GM19035 (cell line): ENCODE data around the gene IP6K1.
"Not testable (repeated sequence)": the region's sequence is repeated elsewhere in the genome, so short reads cannot be mapped to it uniquely, and the experiment has no call there.

ENCODE experiments used
- ATAC-seq: cut with Tn5 transposase; IDR thresholded peaks from one replicate; pipeline ENCODE4 v1.9.1; 2021; ENCODE audit not compliant: unreplicated experiment

The IP6K1 gene

DNA sequence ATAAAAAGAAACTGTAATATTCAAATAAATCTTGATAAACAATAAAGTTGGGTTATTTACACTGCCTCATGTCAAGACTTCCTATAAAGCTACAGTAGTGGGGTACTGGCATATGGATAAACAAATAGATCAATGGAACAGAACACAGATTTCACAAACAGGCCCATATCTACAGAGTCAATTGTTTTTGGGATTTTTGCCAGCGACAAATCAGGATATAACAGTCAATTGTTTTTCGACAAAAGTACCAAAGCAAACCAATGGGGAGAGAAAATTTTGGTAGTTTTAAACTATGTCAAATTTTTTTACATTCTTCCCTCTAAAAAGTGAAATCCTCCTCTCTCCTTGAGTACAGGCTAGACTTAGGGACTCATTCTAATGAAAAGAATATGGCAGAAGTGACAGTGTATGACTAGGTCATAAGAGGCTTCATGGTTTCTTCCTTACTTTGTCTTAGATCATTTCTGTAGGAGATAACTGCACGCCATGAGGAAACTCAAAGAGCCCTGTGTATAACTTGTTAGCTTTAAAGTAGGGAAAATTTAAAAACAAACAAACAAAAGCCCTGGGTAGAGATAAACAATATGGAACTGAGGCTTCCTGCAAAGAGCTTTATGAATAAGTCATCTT is 16.9 kb downstream of the IP6K1 start:
- ATAC-seq, result no peak

DNA sequence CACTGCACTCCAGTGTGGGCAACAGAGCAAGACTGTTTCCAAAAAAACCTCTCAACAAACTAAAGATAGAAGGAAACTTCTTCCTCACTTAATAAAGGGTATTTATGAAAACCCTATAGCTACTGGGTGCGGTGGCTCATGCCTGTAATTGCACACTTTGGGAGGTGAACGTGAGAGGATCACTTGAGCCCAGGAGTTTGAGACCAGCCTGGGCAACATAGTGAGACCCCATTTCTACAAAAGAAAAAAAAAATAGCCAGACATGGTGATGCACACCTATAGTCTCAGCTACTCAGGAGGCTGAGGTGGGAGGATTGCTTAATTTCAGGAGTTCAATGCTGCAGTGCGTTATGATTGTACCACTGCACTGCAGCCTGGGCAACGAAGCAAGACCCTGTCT is 22.4 kb downstream of the IP6K1 start:
- no peak for ATAC-seq

DNA sequence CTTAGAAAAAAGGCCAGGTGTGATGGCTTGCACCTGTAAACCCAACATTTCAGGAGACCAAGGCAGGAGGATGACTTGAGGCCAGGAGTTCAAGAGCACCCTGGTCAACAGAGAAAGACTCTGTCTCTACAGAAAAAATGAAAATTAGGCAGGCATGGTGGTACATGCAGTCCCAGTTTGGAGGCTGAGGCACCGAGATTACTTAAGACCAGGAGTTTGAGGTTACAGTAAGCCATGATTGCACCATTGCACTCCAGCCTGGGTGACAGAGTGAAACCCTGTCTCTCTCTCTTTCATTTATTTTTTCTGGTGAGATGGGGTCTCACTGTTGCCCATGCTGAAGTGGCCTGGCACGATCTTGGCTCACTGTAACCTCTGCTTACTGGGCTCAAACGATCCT is 24.7 kb downstream of the IP6K1 start:
- no peak for ATAC-seq

DNA sequence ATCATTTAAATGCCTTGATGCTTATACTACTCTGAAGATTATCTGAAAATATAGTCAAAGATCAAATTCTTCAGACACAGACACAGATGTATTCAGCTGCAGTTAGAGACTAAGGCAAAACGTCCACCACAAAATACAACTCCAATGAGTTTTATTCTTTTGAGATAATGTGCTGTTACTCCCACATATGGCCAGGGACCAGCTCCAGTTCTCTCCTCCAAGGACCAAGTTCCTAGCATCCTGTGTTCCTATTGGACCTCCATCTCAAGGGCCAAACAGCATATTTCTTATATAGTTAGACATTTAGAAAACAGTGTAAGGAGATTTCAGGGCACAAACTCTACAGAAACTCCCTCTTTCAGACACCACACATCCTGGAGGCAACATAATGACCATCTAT is 27.1 kb downstream of the IP6K1 start:
- ATAC-seq, result no peak

DNA sequence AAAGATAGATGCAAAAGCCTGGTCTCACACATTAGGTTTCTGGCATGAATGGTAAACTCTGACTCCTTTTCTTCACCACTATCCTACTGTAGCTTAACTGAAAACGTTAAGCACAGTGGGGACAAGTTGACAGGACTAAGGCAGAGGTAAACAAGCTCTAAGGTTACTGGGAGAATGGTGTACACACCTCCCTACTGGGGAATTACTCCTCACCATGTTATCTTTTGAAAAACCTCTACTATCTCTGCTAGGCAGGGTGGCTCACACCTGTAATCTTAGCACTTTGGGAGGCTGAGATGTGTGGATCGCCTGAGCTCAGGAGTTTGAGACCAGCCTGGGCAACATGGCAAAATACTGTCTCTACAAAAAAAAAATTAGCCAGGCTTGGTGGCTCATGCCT is 29.1 kb downstream of the IP6K1 start:
- no peak for ATAC-seq

DNA sequence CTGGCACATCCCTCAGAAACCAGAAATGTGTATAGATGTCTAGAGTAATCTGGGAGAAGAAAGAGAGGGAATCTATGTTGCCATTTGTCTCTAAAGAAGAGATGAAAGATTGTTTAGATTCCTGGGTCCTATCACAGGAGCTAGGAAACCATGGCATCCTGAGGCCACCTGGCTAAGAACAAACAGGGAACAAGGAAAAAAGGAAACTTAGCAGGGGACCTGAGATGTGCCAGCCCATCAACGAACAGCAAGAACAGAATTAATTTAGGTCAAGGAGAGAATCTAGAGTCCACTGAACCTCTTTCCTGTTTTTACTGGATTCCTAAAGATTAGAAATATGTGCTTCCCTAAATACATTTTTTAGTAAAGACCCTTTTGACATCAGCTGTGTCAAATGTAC is 30.3 kb downstream of the IP6K1 start:
- no peak for ATAC-seq

DNA sequence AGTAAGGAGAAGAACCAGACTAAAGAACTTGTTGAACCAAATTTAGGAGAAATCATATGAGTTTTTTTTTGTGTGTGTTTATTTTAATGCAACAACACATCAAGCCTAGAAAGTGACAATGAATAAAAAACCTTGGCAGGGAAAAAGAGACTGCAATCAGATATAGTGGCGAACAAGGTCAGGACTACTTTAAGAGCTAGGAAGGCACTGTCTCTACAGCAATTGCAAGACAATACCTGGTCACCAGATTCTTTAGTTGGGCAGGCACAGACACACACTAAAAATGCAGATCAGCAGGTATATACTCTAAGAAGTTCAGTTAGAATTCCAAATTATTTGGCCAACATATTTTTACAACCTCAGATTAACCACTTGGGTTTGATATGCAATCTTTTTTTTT is 31.8 kb downstream of the IP6K1 start:
- ATAC-seq, result no peak

DNA sequence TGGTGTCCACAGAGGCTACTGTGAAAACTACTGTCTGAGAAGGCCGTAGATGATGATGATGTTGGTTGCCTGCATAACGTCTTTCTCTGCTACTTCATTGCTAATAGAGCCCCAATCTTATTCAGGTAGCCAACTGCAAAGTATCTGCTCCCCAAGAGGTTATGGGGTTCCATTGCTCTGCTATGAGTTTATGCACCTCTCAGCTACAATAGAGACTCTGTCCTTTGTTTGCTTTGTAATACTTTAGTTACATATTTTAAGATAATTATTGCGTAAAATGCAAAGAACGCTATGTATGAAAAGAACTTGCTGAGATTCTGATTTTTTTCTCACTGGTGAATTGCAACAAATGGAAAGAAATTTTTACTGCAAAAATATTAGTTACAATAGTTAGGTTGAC is 34.8 kb downstream of the IP6K1 start:
- ATAC-seq, result no peak

DNA sequence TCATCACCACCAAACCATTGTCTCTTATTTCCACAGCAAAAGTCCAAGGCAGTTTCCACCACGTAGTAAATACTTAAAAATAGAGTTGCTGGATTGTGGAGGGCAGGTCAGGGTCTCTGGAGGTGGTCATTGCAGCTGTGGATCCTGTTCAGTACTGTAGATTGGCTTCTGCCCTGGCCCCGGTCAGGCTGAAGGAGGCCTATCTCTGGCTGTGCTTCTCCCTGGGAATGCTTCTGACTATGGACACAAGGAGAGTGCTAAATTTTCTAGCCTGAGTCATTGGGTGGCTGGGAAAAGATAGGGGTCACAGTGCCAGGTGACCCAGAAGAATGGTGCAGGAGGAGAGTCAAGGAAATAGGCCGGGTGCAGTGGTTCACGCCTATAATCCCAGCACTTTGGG is 36.3 kb downstream of the IP6K1 start:
- ATAC-seq, result no peak

DNA sequence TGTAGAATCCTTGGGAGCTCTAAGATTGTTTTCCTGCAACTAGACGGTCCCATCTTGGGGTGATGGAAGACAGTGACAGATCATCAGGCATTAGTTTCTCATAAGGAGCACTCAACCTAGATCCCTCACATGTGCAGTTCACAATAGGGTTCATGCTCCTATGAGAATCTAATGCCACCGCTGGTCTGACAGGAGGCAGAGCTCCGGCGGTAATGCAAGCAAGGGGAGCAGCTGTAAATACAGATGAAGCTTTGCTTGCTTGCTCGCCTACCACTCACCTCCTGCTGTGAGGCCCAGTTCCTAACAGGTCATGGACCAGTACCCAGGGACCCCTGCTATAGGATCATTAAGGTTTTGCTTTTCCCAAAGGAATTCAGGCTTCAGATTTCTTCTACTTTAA is 37.5 kb downstream of the IP6K1 start:
- not testable (repeated sequence) for ATAC-seq

DNA sequence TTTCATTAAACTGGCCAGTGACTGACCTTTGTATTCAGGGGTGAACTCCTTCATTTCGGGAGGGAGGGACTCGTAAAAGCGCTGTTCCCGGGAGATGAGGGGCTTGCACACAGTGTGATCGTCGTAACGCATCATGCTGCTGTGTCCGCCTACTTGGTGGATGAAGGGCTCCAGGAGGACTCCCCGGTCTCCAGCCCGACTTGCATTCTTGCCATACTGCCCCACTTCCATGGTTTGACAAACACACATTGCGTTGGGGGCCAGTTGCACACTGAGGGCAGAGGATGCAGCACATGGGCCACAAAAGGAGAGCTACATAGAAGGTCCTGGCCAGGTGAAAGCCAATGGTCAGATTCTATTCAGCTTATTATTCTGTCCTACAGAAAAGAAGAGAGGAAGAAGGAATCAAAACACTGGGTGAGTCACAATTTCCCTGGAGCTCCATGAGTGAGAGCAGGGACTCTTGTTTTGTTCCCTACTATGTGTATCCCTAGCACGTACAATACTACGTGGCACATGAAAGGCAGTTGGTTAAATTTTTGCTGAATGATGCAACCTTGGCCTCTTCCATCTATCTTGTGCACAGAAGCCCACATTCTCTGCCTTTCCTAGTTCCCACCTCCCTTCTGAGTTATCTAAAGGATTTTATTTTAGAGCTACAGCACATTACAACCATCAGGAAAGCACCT is 38.4 kb downstream of the IP6K1 start:
- no peak for ATAC-seq

DNA sequence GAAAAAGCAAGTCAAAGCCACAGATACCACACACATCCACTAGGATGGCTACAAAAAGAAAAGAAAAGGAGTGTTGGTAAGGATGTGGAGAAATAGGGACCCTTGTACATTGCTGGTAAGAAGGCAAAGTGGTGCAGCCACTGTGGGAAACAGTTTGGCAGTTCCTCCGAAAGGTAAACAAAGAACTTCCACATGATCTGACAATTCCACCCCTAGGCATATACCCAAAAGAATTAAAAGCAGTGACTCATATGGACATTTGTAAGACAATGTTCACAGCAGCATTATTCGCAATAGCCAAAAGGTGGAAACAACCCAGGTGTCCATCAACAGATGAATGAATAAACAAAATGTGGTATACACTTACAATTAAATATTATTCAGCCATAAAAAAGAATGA is 40.4 kb downstream of the IP6K1 start:
- ATAC-seq, result no peak

DNA sequence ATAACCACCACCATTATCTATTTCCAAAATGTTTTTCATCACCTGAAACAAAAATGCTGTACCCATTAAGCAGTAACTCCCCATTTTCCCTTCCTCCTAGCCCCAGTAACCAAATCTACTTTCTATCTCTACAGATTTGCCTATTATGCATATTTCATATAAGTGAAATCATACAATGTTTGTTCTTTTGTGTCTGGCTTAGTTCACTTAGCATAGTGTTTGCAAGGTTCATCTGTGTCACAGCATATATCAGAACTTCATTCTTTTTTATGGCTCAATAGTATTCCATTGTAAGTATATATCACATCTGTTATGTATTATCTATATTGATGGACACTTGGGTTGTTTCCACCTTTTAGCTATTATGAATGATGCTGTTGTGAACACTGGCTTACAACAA is 45.9 kb downstream of the IP6K1 start:
- no peak for ATAC-seq

DNA sequence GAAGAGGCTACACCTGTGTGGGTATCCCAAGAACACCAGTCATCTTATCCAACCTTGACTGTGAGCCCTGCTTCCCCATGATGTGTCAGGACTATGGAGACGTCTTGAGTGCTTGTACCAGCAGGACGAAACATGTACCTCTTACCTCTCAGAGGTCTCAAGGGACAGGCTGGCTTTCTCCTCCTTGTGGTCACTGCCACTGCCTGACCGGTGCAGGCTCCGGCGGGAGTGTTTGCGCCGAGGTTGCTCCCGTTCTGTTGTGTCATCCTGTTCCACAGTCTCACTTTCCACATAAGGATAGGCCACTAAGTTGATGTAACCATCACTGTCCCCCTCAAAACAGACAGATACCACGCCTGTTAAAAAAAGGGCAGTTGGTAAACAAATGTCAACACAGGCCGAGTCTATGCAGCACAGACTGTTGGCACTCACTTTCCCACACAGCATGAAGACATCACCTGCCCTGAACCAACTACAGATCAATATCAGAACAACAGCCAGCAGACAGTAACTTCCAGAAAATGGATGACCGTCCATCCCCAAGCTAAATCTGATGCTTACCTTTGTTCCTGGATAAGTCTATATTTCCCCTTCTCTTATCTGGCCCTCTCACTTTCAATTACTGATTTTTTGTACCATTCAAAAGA is 48.2 kb downstream of the IP6K1 start:
- ATAC-seq, result no peak

DNA sequence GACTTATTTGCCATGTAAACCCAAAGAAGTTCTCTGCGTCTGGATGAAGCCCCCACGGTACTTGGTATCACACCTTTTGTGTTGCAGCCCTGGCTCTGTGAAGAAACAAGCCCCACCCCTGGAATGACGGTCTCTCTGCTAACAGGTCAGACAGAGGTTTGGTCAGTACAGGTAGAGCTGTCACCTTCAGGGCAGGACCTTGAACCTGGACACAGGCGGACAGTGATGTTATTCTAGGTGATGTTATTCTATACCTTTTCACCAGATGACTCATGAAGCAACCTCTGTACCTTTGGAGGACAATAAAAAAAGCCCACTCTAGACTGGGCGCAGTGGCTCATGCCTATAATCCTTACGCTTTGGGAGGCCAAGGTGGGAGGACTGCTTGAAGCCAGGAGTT is 51.6 kb downstream of the IP6K1 start:
- ATAC-seq, result no peak

DNA sequence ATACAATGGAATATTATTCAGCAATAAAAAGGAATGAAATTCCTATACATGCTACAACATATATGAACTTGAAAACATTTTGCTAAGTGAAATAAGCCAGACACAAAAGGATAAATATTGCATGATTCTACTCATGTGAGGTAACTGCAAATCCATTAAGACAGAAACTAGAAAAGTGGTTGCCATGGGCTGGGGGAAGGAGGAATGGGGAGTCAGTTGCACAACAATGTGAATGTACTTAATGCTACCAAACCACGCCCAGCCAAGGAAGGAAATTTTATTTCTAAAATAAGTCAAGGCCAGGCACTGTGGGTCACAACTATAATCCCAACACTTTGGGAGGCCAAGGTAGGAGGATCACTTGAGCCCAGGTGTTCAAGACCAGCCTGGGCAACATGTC is 52.8 kb downstream of the IP6K1 start:
- no peak for ATAC-seq

DNA sequence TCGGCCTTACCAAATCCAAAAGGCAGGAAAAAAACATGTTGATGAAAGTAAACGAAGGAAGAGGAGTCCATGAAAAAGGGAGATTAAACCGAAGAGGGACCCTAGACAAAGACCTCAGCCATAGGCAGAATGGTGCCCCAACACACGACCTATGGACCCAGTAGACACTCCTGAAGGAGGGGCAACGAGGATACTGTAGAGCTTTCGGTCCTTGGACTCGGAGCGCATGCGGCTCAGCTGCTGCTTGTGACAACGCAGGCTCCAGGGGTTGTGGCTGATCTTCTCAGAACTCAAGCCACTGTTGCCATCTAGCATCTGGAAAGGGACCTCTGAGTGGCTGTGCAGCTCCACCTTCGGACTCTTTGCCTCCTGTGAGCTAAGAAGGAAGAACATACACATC is 53.7 kb downstream of the IP6K1 start:
- no peak for ATAC-seq

DNA sequence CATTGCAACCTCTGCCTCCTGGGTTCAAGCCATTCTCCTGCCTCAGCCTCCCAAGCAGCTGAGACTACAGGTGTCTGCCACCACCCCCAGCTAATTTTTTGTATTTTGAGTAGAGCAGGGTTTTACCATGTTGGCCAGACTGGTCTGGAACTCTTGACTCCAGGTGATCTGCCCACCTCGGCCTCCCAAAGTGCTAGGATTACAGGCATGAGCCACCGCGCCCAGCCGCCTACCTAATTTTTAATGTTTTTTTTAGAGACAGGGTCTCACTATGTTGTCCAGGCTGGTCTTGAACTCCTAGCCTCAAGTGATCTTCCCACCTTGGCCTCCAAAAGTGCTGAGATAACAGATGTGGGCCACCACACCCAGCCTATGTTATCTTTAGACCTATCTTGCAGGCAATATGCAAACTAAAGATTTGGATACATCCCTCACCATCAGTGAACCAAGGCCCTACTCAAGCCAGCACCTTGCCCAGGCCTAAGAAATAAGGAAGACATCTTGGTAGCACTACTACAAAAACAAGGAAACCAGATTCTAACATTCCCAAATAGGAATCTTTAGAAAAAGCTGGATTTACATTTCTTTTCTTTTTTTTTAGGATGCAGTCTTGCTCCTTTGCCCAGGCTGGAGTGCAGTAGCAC is 56.3 kb downstream of the IP6K1 start:
- ATAC-seq, result no peak

DNA sequence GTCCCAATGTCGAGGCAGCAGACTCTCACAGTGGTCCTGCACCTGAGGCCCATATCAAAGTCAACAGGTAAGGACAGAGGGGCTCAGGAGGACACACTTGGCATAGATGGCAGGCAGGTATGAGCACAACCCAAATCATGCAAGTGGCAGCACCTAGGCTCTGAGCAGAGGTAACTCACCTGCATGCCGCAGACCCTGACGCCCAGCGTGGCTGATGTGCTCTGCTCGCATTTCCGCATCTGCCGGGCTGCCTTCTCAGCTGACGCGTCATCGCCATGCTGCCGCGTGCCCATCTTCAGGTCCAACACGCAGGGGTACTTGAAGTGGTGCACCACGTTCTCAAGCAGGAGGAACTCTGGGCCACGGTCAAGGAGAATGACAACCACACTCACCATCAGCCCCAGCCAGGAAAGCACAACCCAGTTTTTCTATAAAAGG is 58.4 kb downstream of the IP6K1 start:
- no peak for ATAC-seq

DNA sequence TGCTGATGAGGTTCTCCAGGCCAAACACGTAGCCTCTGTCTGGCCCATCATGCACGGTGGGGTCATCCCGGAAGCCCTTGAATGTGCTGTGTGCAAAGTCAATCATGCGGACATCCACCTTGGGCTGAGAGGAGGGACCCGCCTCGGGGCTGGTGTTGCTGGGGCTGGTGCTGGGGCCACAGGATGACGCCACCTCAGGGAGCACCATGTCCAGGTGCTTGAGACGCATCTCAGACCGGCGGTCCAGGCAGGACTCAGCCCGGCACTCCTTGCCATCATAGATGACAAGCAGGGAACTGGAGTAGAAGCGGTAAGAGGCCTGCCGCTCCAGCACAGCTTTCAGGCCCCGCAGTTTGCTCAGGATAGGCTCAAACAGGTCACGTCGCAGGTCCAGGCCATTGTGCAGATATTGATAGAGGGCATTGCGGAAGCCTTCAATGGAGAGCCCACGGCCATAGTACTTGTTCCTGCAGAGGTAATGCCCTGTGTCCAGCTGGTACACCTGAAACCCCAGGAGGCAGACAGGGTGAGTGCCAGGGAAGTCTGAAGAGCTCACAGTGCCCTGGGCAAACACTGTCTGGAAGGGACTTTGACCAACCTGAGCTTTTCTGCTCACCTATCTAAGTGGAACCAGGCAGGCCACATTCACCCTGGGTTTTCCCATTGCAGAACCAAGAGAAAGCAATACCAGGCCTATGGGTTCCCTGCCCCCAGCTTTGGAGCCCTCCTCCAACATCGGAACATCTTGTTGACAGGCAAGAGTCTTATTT is 59.0 kb downstream of the IP6K1 start:
- no peak for ATAC-seq

DNA sequence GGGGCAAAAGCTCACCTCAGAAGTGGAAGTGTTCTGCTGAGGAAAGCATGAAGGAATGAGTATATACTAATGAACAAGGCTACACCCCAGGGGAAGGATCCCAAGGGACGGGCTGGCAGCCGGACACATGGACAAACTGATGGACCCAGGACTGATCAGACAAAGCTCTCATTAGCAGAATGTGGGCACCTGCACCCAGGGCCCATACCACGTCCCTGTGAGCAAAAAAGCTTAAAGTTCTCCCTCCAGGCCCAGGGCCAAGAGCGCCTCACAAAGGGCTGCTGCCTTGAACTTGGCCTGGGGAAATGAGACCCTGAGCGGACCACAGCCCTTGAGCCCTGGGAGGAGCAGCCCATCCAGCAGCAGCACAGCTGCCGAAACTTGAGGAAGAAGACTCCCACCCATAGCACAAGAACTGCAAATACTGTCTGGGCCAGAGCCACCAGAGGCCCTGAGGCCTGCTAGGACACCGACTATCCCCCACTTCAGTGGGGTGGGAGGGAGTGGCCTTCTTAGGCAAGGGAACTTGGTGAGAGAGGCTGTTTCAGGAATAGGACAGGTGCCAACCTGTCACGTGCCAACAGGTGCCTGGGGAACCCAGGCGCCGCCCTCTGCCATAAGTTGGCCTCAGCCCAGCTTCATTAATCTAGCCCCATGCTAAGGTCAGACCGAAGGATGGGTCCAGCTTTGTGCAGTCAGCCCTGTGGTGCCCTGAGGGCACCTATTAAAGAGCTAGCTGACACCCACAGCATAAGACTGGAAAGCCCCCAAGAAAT is 60.2 kb downstream of the IP6K1 start:
- no peak for ATAC-seq
